ENCODE measurements around the gene PIGR. TPM values are rescaled to one million over a fixed set of nuclear protein-coding genes. Genes with fewer than 3 reads are reported as not detected.

The PIGR gene
- total and polyA plus RNA-seq, 2 donors (not counting 3 experiments of a cell fraction or from before 2014, with no cell fraction given): not detected

GRCh38 chr1:206961668-206962067 is 15.4 kb upstream of the PIGR start:
- POLR2A ChIA-PET: no interaction called here

More at GRCh38 chr1:206961668-206962067, 15.4 kb upstream of the PIGR start:
- Histone ChIP-seq H3K27ac (ENCODE audit: insufficient read depth, low read depth, low read length) (no peak overlapping the region), H4K20me1 (replicated peaks; ENCODE audit: control insufficient read depth, extremely low read depth, insufficient read depth, low read length) (no peaks in the 10 kb centered on the region), H3K4me3 (replicated peaks in 1 of 3; ENCODE audit: insufficient read depth in 1 of 3, low read depth in 1 of 3, low read length in 3 of 3) (no peak overlapping the region), H3K9ac (replicated peaks; ENCODE audit: extremely low read depth, insufficient read depth, low read length) (no peak overlapping the region), H3K4me1 (ENCODE audit: control insufficient read depth, extremely low read depth, insufficient read depth, low read length) (no peaks in the 10 kb centered on the region), H3K9me1 (replicated peaks; ENCODE audit: control insufficient read depth, extremely low read depth, insufficient read depth, low read length) (no peaks in the 10 kb centered on the region), H3K9me3 (replicated peaks; ENCODE audit: control insufficient read depth, insufficient read depth, low read length) (no peaks in the 10 kb centered on the region), H3K36me3 (ENCODE audit: control insufficient read depth in 2 of 2, extremely low read depth in 1 of 2, insufficient read depth in 2 of 2, low read length in 2 of 2) (no peaks in the 10 kb centered on the region), H3K79me2 (ENCODE audit: control insufficient read depth, insufficient read depth, low read length) (no peaks in the 10 kb centered on the region), H3K4me2 (ENCODE audit: insufficient read depth, low read length) (no peak overlapping the region), H3K27me3 (ENCODE audit: control insufficient read depth in 2 of 2, insufficient read depth in 2 of 2, low read length in 2 of 2) (no peaks in the 10 kb centered on the region), H2AFZ (ENCODE audit: low read depth, low read length) (no peak overlapping the region)
- CTCF ChIA-PET: no interaction called here
- no peak for DNase-seq (ENCODE audit: low read depth, low spot score)
- TF ChIP-seq MAX (IDR thresholded peaks at IDR 0.05; ENCODE audit: insufficient read depth, insufficient read length) (no peak), GATA2 (IDR thresholded peaks at IDR 0.05; ENCODE audit: insufficient read depth, insufficient read length, low read depth, low read length) (no peak), CTCF (IDR thresholded peaks at IDR 0.05; ENCODE audit: extremely low read depth in 1 of 2, insufficient read depth in 1 of 2, low read depth in 1 of 2, low read length in 2 of 2) (no peak), POLR2A (IDR thresholded peaks at IDR 0.05; ENCODE audit: low read depth, low read length) (no peak), JUN (IDR thresholded peaks at IDR 0.05; ENCODE audit: borderline replicate concordance, insufficient read depth, insufficient read length, low read depth) (no peak), FOS (IDR thresholded peaks at IDR 0.05; ENCODE audit: borderline replicate concordance, insufficient read depth, low read length) (no peak), POLR2AphosphoS5 (IDR thresholded peaks at IDR 0.05; ENCODE audit: insufficient read depth, low read depth, low read length) (no peak), EZH2 (IDR thresholded peaks at IDR 0.05; ENCODE audit: borderline replicate concordance, low read depth, low read length, severe bottlenecking) (no peak), MYC (IDR thresholded peaks at IDR 0.05; ENCODE audit: low read depth, low read length) (no peak)
- dilution Hi-C loops (cut with MboI; ENCODE audit: extremely low pct_ligation_motif_present, low sequenced_read_pairs) (no loop called here), intact Hi-C loops (cut with micrococcal nuclease) (no loop called here)
- BruUV-seq (replicated peaks): no TSS peak
- no peak for FAIRE-seq

All from endothelial cell of umbilical vein (primary cell).